ENCODE data around the gene RBMS2.

The RBMS2 gene

GRCh38 chr12:56589783-56590182, 68.2 kb downstream of the RBMS2 start:
- DNase-seq: no peak

GRCh38 chr12:56590237-56590830, 68.7 kb downstream of the RBMS2 start:
- no peak for DNase-seq

- no peak for DNase-seq
These were observed 69.5 kb downstream of the RBMS2 start for GRCh38 chr12:56591126-56591525.

- DNase-seq: peak; percentile 27
These were observed 70.3 kb downstream of the RBMS2 start for GRCh38 chr12:56591961-56592360.

GRCh38 chr12:56593909-56594621, 72.4 kb downstream of the RBMS2 start:
- peak; percentile 82 for DNase-seq

GRCh38 chr12:56596815-56597214, 75.2 kb downstream of the RBMS2 start:
- DNase-seq: no peak

GRCh38 chr12:56599041-56599440, 77.4 kb downstream of the RBMS2 start:
- no peak for DNase-seq

- no peak for DNase-seq
These were observed 78.2 kb downstream of the RBMS2 start for GRCh38 chr12:56599797-56600196.

- no peak for DNase-seq
These were observed 79.1 kb downstream of the RBMS2 start for GRCh38 chr12:56600753-56601152.

GRCh38 chr12:56601503-56601902, 79.9 kb downstream of the RBMS2 start:
- DNase-seq: no peak

- DNase-seq: no peak
These were observed 80.6 kb downstream of the RBMS2 start for GRCh38 chr12:56602239-56602638.

- DNase-seq: no peak
These were observed 82.7 kb downstream of the RBMS2 start for GRCh38 chr12:56604355-56604754.

GRCh38 chr12:56614627-56615026, 93.0 kb downstream of the RBMS2 start:
- DNase-seq: no peak

- DNase-seq: no peak
These were observed 94.6 kb downstream of the RBMS2 start for GRCh38 chr12:56616244-56616643.

GRCh38 chr12:56616925-56617324, 95.3 kb downstream of the RBMS2 start:
- no peak for DNase-seq

GRCh38 chr12:56622535-56622934, 100.9 kb downstream of the RBMS2 start:
- DNase-seq: no peak

- no peak for DNase-seq
These were observed 105.1 kb downstream of the RBMS2 start for GRCh38 chr12:56626701-56627100.

GRCh38 chr12:56628671-56629458, 107.2 kb downstream of the RBMS2 start:
- peak; percentile 45 for DNase-seq

- DNase-seq: no peak
These were observed 108.0 kb downstream of the RBMS2 start for GRCh38 chr12:56629459-56630179.

GRCh38 chr12:56630180-56630632, 108.6 kb downstream of the RBMS2 start, which contains the start of gene BAZ2A:
Gene BAZ2A, minus strand, starts transcription at chr12:56630326. Its CDS starts 12,796 bp downstream, at chr12:56617530.
- peak; percentile 60 for DNase-seq

- DNase-seq: no peak
These were observed 110.4 kb downstream of the RBMS2 start for GRCh38 chr12:56631790-56632700.
